ENCODE results near the gene CGB2.
A peak's percentile ranks its signal among the peaks of the same experiment; 100 is the strongest.
"Not testable (repeated sequence)": the region's sequence is repeated elsewhere in the genome, so short reads cannot be mapped to it uniquely, and the experiment has no call there.

Gene CGB2

GRCh38 chr19:49011194-49011593 lies 20.5 kb upstream of the CGB2 start:
- no peak for DNase-seq

GRCh38 chr19:49014123-49014869 lies 17.4 kb upstream of the CGB2 start:
- no peak for DNase-seq

- no peak for DNase-seq
Observed at GRCh38 chr19:49014870-49015255, 16.8 kb upstream of the CGB2 start.

GRCh38 chr19:49016067-49016839 lies 15.4 kb upstream of the CGB2 start:
- no peak for DNase-seq

GRCh38 chr19:49017041-49017665 lies 14.5 kb upstream of the CGB2 start, which contains the start of gene LHB:
LHB (minus strand) TSS chr19:49017091; CDS start chr19:49017081, 10 bp downstream.
- no peak for DNase-seq

- DNase-seq = peak; percentile 52
Observed at GRCh38 chr19:49017666-49018351, 13.9 kb upstream of the CGB2 start.

GRCh38 chr19:49018388-49019241 lies 13.1 kb upstream of the CGB2 start:
- DNase-seq = not testable (repeated sequence)

- peak; percentile 38 for DNase-seq
Observed at GRCh38 chr19:49019242-49019932, 12.3 kb upstream of the CGB2 start.

GRCh38 chr19:49020342-49020741 lies 11.3 kb upstream of the CGB2 start:
- no peak for DNase-seq

- DNase-seq = no peak
Observed at GRCh38 chr19:49020931-49021895, 10.5 kb upstream of the CGB2 start.

GRCh38 chr19:49022116-49022515 lies 9.6 kb upstream of the CGB2 start:
- DNase-seq = no peak

GRCh38 chr19:49024233-49024632 lies 7.5 kb upstream of the CGB2 start, which contains the start of gene CGB3:
CGB3 (minus strand) TSS chr19:49024333; CDS start chr19:49023971, 362 bp downstream.
- not testable (repeated sequence) for DNase-seq

GRCh38 chr19:49025088-49025487 lies 6.6 kb upstream of the CGB2 start:
- not testable (repeated sequence) for DNase-seq

GRCh38 chr19:49025599-49025998 lies 6.1 kb upstream of the CGB2 start:
- not testable (repeated sequence) for DNase-seq

GRCh38 chr19:49028686-49029085 lies 3.0 kb upstream of the CGB2 start:
- not testable (repeated sequence) for DNase-seq

GRCh38 chr19:49029749-49030148 lies 1.9 kb upstream of the CGB2 start:
- DNase-seq = not testable (repeated sequence)

- not testable (repeated sequence) for DNase-seq
Observed at GRCh38 chr19:49030323-49030722, 1.4 kb upstream of the CGB2 start.

GRCh38 chr19:49036815-49037214 lies 5.1 kb downstream of the CGB2 start, which contains the start of gene CGB1:
CGB1 (minus strand) TSS chr19:49036895; CDS start chr19:49036711, 184 bp downstream.
- not testable (repeated sequence) for DNase-seq

GRCh38 chr19:49038111-49038510 lies 6.4 kb downstream of the CGB2 start:
- DNase-seq = not testable (repeated sequence)

Data from activated gamma-delta T cell (primary cell).